A549 (cell line): ENCODE data around the gene KCNMA1. TPM values are rescaled to one million over a fixed set of nuclear protein-coding genes. Genes with fewer than 3 reads are reported as not detected.
A peak's percentile ranks its signal among the peaks of the same experiment; 100 is the strongest.

Experiments
- ATAC-seq, 2 experiments: fragments of 200-7000 bp in 1 of 2; fragments of >200 bp in 1 of 2; cut with Nextera tagmentation in 1 of 2; cut with Tn5 transposase in 1 of 2; 3 replicates each; pipeline versions ENCODE4 v1.8.0 to v1.9.1; 2018 to 2020; ENCODE audit warnings: mild to moderate bottlenecking in 1 of 2, moderate library complexity in 1 of 2
- CTCF ChIA-PET: fragments of 300-600 bp; sonication (Branson Sonifier 250); formaldehyde crosslinking; extraction: SDS; loops from one replicate; lab custom pipeline; 2021; ENCODE audit warnings: antibody characterized with exemption, inconsistent platforms; lab: Yijun Ruan, JAX
- POLR2A ChIA-PET: fragments of 350-600 bp; formaldehyde crosslinking; extraction: SDS; loops from one replicate; lab custom pipeline; 2021; ENCODE audit warnings: antibody characterized with exemption, inconsistent platforms; lab: Yijun Ruan, JAX
- DNase-seq, 2 experiments: peaks; one replicate each; pipeline versions ENCODE4 v3.0.0 to v3.0.0-alpha.2; 2011 to 2016; ENCODE audit warnings: low read depth in 1 of 2, low spot score in 1 of 2
- FAIRE-seq: peaks from 2 replicates; lab custom pipeline; 2011; peaks lifted over from hg19 to GRCh38; lab: Jason Lieb, UNC
- H3K27ac ChIP-seq, 2 experiments: fragments of >200 bp; sonication (Bioruptor Twin); formaldehyde crosslinking; 3 replicates each; pipeline ENCODE4 v1.5.1; 2016 to 2017
- H3K4me1 ChIP-seq: fragments of >200 bp; sonication (Bioruptor Twin); formaldehyde crosslinking; 3 replicates; pipeline ENCODE4 v1.6.1; 2016
- H3K4me2 ChIP-seq: fragments of >200 bp; sonication (Bioruptor Twin); formaldehyde crosslinking; 3 replicates; pipeline ENCODE4 v1.6.1; 2016
- H3K4me3 ChIP-seq: fragments of >200 bp; sonication (Bioruptor Twin); formaldehyde crosslinking; 3 replicates; pipeline ENCODE4 v1.5.1; 2016
- H3K9me3 ChIP-seq: fragments of >200 bp; sonication (Bioruptor Twin); formaldehyde crosslinking; 3 replicates; pipeline ENCODE4 v1.6.1; 2016
- CEBPB ChIP-seq, 2 experiments: fragments of >200 bp in 1 of 2; sonication (Bioruptor Twin) in 1 of 2; formaldehyde crosslinking in 1 of 2; IDR thresholded peaks; 2 replicates each; pipeline ENCODE4 v1.6.1; 2012 to 2016
- EHF ChIP-seq: fragments of 250-450 bp; sonication (Bioruptor Pico); IDR thresholded peaks from 2 replicates; pipeline ENCODE4 v1.5.0; 2020; ENCODE audit warnings: mild to moderate bottlenecking
- FOSB ChIP-seq: fragments of 250-450 bp; sonication (Bioruptor Pico); IDR thresholded peaks from 2 replicates; pipeline ENCODE4 v1.5.0; 2020; ENCODE audit warnings: mild to moderate bottlenecking, moderate library complexity
- FOSL2 ChIP-seq, 2 experiments: fragments of 450-650 bp in 1 of 2; fragments of >200 bp in 1 of 2; sonication (Bioruptor Twin) in 1 of 2; formaldehyde crosslinking; IDR thresholded peaks; 2 replicates each; pipeline versions ENCODE4 v1.5.0 to v1.6.1; 2016 to 2020; ENCODE audit warnings: mild to moderate bottlenecking in 1 of 2, moderate library complexity in 1 of 2
- FOXS1 ChIP-seq: fragments of 250-450 bp; sonication (Bioruptor Pico); IDR thresholded peaks from 2 replicates; pipeline ENCODE4 v1.5.0; 2020; ENCODE audit warnings: mild to moderate bottlenecking, moderate library complexity
- HDAC2 ChIP-seq: fragments of 200-600 bp; sonication (generic); IDR thresholded peaks from 2 replicates; pipeline ENCODE4 v1.6.1; 2016
- HOXB13 ChIP-seq: fragments of 250-450 bp; sonication (Bioruptor Pico); IDR thresholded peaks from 2 replicates; pipeline ENCODE4 v1.5.0; 2020; ENCODE audit warnings: low read depth, mild to moderate bottlenecking, moderate library complexity
- JUN ChIP-seq, 2 experiments: fragments of >200 bp; sonication (Bioruptor Twin); formaldehyde crosslinking; IDR thresholded peaks; 2 replicates in 1 of 2; 3 replicates in 1 of 2; pipeline ENCODE4 v1.6.1; 2016 to 2017
- JUNB ChIP-seq: fragments of >200 bp; sonication (Bioruptor Twin); formaldehyde crosslinking; IDR thresholded peaks from 2 replicates; pipeline ENCODE4 v1.6.1; 2016
- KDM1A ChIP-seq: fragments of 200-600 bp; sonication (generic); IDR thresholded peaks from 2 replicates; pipeline ENCODE4 v1.6.1; 2016; ENCODE audit warnings: low read depth, mild to moderate bottlenecking
- MAFK ChIP-seq: fragments of 450-650 bp; IDR thresholded peaks from 2 replicates; pipeline ENCODE4 v1.6.1; 2014; ENCODE audit not compliant: partially characterized antibody
- MAX ChIP-seq: IDR thresholded peaks from 2 replicates; pipeline ENCODE4 v1.6.1; 2012
- NPAS2 ChIP-seq: fragments of 250-450 bp; sonication (Bioruptor Pico); IDR thresholded peaks from 2 replicates; pipeline ENCODE4 v1.8.0; 2022; ENCODE audit warnings: mild to moderate bottlenecking, moderate library complexity, borderline replicate concordance
- PBX3 ChIP-seq: IDR thresholded peaks from 2 replicates; pipeline ENCODE4 v1.6.1; 2012
- PHF8 ChIP-seq: fragments of 200-600 bp; sonication (generic); IDR thresholded peaks from 2 replicates; pipeline ENCODE4 v1.6.1; 2016; ENCODE audit warnings: low read depth, mild to moderate bottlenecking, antibody characterized with exemption, moderate library complexity, borderline replicate concordance
- RFX5 ChIP-seq: fragments of 450-650 bp; IDR thresholded peaks from 2 replicates; pipeline ENCODE4 v1.7.1; 2014; ENCODE audit warnings: antibody characterized with exemption, mild to moderate bottlenecking, moderate library complexity
- TP53 ChIP-seq: fragments of 250-450 bp; sonication (Bioruptor Pico); IDR thresholded peaks from 2 replicates; pipeline ENCODE4 v1.5.0; 2021; ENCODE audit warnings: mild to moderate bottlenecking, moderate library complexity
- ZC3H11A ChIP-seq: fragments of 450-650 bp; IDR thresholded peaks from 2 replicates; pipeline ENCODE4 v1.6.1; 2014; ENCODE audit warnings: antibody characterized with exemption, mild to moderate bottlenecking
- ZNF302 ChIP-seq: fragments of 250-450 bp; sonication (Bioruptor Pico); IDR thresholded peaks from 2 replicates; pipeline ENCODE4 v1.9.0; 2021; ENCODE audit warnings: inconsistent platforms, mild to moderate bottlenecking, moderate library complexity
- WGBS: methylation state at CpG from one replicate; pipeline ENCODE4 v1.1.6; 2017; ENCODE audit errors: missing lambda C conversion rate; 5-methylcytosine and 5-hydroxymethylcytosine counted together
- polyA plus RNA-seq, 4 experiments: library from polyadenylated mRNA; depleted of rRNA in 3 of 4; stranded (reverse); fragments of >200 nt; fragmentation: RNase III in 1 of 4; extraction: RNeasy Plus Mini Kit Qiagen cat#74134 plus additional on column Dnase treatment in 1 of 4; gene quantifications; 2 replicates in 3 of 4; 3 replicates in 1 of 4; pipeline ENCODE4 v1.2.3, GENCODE V29; 2011 to 2017
- TF ChIP-seq, protein P1 (sequence below): fragments of 250-450 bp; sonication (Bioruptor Pico); IDR thresholded peaks from 2 replicates; pipeline ENCODE4 v1.5.0; 2020; ENCODE audit warnings: low read depth, mild to moderate bottlenecking, moderate library complexity
- TF ChIP-seq, protein P2 (sequence below): fragments of 150-350 bp; IDR thresholded peaks from 2 replicates; pipeline ENCODE4 v1.6.1; 2014; ENCODE audit warnings: low read depth, mild to moderate bottlenecking, low read length

Gene KCNMA1
- polyA plus RNA-seq, 2 of the 4 experiments (the other 2 are of a cell fraction): 14.9 to 30.6 TPM

DNA sequence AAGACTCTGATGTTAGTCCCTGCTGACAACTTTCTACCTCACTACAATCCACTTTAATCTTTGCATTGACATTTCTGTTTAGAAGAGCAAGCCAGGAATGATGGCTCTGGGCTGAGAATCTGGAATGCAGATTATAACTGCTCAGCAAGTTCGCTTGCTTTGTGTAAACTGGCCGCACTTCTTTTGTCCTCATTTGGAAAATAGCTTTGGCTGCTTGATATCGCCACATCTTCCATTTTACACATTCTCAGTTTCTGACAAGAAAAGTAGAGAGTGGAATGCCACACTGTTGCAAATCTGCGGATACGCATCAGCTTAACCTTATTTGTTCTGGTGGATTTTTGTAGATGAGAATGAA lies 429.8 kb downstream of the KCNMA1 start:
- DNase-seq: no peak
- FAIRE-seq: no peak
- TF ChIP-seq EHF (CRISPR knock-in tag): no peak
- ATAC-seq: no peak
- POLR2A ChIA-PET: interaction anchor here (1.0 kb wide), 1 partner anchor 9 kb away, joined by 5 read pairs; no protein-coding TSS in a partner anchor
- no peaks in the 10 kb centered on the region for H3K4me1 ChIP-seq
- H3K4me2 ChIP-seq: no peak overlapping the region
- no peak overlapping the region for H3K4me3 ChIP-seq
- 0 out of 3 replicates have a peak, but pooled peaks cover 7% of the 10 kb centered on the region for H3K9me3 ChIP-seq
- 92% methylated on average over 5 of the region's 5 CpGs for WGBS
- CTCF ChIA-PET: interaction anchor here (1.1 to 1.9 kb wide), 4 partner anchors 16 to 503 kb away, joined by 3 to 5 read pairs (median 4); no protein-coding TSS in a partner anchor
- no peak overlapping the region for H3K27ac ChIP-seq

DNA sequence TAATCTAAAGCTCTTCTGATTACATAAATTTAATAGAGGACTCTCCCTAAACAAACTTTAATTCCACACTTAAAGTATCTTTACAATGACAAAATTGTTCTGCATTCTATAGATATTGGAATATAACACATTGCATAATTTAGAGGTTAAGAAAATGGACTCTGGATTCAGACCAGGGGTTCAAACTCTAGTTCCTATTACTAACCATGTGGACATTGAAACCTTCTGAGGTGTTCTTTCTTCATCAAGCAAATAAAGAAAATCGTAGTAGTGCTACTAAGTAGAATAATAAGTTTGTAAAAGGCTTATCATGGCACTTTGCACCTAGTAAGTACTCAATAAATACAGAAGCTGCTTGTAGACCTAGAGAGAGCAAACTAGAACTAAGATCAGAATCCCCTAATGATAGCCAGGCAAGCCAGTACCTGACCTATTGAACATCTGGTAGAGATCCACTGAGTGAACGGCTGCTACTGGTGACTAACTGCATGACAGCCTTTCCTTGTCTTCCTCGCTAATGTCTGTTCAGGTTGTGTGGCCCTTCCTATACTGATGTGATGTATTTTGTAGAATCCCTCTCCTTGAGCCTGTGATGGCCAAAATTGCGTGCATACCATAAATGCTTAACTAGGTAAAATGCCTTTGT lies 430.3 kb downstream of the KCNMA1 start:
- WGBS: 55% methylated on average over 4 of the region's 4 CpGs
- Histone ChIP-seq H3K4me2 (no peak overlapping the region), H3K4me1 (no peaks in the 10 kb centered on the region), H3K4me3 (no peak overlapping the region), H3K9me3 (0 out of 3 replicates have a peak, but pooled peaks cover 7% of the 10 kb centered on the region), H3K27ac (no peak overlapping the region)
- DNase-seq (no peak), FAIRE-seq (no peak), ATAC-seq (no peak)
- ChIA-PET POLR2A (interaction anchor here (1.0 kb wide), 1 partner anchor 10 kb away, joined by 5 read pairs; no protein-coding TSS in a partner anchor), CTCF (interaction anchor here (0.8 to 1.9 kb wide), 4 partner anchors 17 to 504 kb away, joined by 3 to 5 read pairs (median 4); no protein-coding TSS in a partner anchor)
- TF ChIP-seq PBX3 (no peak), HOXB13 (CRISPR knock-in tag) (no peak), NPAS2 (no peak), MAX (no peak), MAFK (no peak), FOXS1 (no peak), JUN (IDR thresholded peaks at IDR 0.05) (no peak), KDM1A (no peak), HDAC2 (no peak), FOSL2 (IDR thresholded peaks at IDR 0.05) (no peak), FOSL2 (CRISPR knock-in tag; IDR thresholded peaks at IDR 0.05) (no peak), JUNB (no peak)
- TF ChIP-seq, protein P1, sequence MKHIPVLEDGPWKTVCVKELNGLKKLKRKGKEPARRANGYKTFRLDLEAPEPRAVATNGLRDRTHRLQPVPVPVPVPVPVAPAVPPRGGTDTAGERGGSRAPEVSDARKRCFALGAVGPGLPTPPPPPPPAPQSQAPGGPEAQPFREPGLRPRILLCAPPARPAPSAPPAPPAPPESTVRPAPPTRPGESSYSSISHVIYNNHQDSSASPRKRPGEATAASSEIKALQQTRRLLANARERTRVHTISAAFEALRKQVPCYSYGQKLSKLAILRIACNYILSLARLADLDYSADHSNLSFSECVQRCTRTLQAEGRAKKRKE: no peak
- TF ChIP-seq, protein P2, sequence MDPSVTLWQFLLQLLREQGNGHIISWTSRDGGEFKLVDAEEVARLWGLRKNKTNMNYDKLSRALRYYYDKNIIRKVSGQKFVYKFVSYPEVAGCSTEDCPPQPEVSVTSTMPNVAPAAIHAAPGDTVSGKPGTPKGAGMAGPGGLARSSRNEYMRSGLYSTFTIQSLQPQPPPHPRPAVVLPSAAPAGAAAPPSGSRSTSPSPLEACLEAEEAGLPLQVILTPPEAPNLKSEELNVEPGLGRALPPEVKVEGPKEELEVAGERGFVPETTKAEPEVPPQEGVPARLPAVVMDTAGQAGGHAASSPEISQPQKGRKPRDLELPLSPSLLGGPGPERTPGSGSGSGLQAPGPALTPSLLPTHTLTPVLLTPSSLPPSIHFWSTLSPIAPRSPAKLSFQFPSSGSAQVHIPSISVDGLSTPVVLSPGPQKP: no peak

GRCh38 chr10:77205135-77205534 lies 432.5 kb downstream of the KCNMA1 start:
- no peak overlapping the region for H3K4me3 ChIP-seq
- H3K4me2 ChIP-seq: no peak overlapping the region
- POLR2A ChIA-PET: no interaction called here
- WGBS: 54% methylated on average over 2 of the region's 2 CpGs
- ATAC-seq: no peak
- no peak for FAIRE-seq
- 0 out of 3 replicates have a peak, but pooled peaks cover 5% of the 10 kb centered on the region for H3K9me3 ChIP-seq
- CTCF ChIA-PET: interaction anchor here (1.0 kb wide), 1 partner anchor 18 kb away, joined by 3 read pairs; no protein-coding TSS in a partner anchor
- H3K4me1 ChIP-seq: peaks cover 4% of the 10 kb centered on the region; the same call in 1 of the 3 replicates
- no peak overlapping the region for H3K27ac ChIP-seq
- TF ChIP-seq PHF8: no peak
- DNase-seq: no peak

- no peak for DNase-seq
- ChIA-PET CTCF (interaction anchor here (1.0 to 1.3 kb wide), 4 partner anchors 9 to 47 kb away, joined by 3 read pairs; no protein-coding TSS in a partner anchor), POLR2A (no interaction called here)
- Histone ChIP-seq H3K4me3 (no peak overlapping the region), H3K9me3 (0 out of 3 replicates have a peak, but pooled peaks cover 5% of the 10 kb centered on the region), H3K27ac (no peak overlapping the region), H3K4me1 (peaks cover 4% of the 10 kb centered on the region; the same call in 1 of the 3 replicates), H3K4me2 (no peak overlapping the region)
- FAIRE-seq: peak; percentile 13
- 32% methylated on average over 2 of the region's 2 CpGs for WGBS
- TF ChIP-seq CEBPB (IDR thresholded peaks at IDR 0.05) (no peak), MAX (no peak), FOSB (no peak), RFX5 (no peak), ZNF302 (CRISPR knock-in tag) (no peak), ZC3H11A (no peak), TP53 (CRISPR knock-in tag) (no peak), JUN (IDR thresholded peaks at IDR 0.05) (no peak)
- ATAC-seq: no peak
Observed at GRCh38 chr10:77204171-77204570, 433.4 kb downstream of the KCNMA1 start.
